Keratinocyte (primary cell): ENCODE data around the gene NAALADL2.

Experiments
- EZH2 ChIP-seq: IDR thresholded peaks from one replicate; pipeline ENCODE4 v1.6.1; 2012; ENCODE audit warnings: inconsistent platforms, mild to moderate bottlenecking, low read length, moderate library complexity
- TF ChIP-seq, protein P1 (sequence below), 3 experiments: IDR thresholded peaks in 1 of 3; conservative IDR thresholded peaks in 1 of 3; optimal IDR thresholded peaks in 1 of 3; 2 replicates in 2 of 3; 3 replicates in 1 of 3; pipeline versions ENCODE3 to v1.5.1; 2011; ENCODE audit warnings: low read length in 3 of 3, mild to moderate bottlenecking in 3 of 3, moderate library complexity in 2 of 3, control low read depth in 1 of 3, inconsistent platforms in 1 of 3; ENCODE audit not compliant: insufficient read depth in 2 of 3; ENCODE audit errors: extremely low read depth in 1 of 3

- TF ChIP-seq, protein P1, sequence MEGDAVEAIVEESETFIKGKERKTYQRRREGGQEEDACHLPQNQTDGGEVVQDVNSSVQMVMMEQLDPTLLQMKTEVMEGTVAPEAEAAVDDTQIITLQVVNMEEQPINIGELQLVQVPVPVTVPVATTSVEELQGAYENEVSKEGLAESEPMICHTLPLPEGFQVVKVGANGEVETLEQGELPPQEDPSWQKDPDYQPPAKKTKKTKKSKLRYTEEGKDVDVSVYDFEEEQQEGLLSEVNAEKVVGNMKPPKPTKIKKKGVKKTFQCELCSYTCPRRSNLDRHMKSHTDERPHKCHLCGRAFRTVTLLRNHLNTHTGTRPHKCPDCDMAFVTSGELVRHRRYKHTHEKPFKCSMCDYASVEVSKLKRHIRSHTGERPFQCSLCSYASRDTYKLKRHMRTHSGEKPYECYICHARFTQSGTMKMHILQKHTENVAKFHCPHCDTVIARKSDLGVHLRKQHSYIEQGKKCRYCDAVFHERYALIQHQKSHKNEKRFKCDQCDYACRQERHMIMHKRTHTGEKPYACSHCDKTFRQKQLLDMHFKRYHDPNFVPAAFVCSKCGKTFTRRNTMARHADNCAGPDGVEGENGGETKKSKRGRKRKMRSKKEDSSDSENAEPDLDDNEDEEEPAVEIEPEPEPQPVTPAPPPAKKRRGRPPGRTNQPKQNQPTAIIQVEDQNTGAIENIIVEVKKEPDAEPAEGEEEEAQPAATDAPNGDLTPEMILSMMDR (optimal IDR thresholded peaks at IDR 0.05 in 1 of 3, IDR thresholded peaks at IDR 0.05 in 1 of 3, conservative IDR thresholded peaks at IDR 0.05 in 1 of 3; ENCODE audit: extremely low read depth in 1 of 3, insufficient read depth in 2 of 3, low read length in 3 of 3): no peak
- no peak for TF ChIP-seq EZH2
Observed at GRCh38 chr3:175640958-175641357, 781.8 kb downstream of the NAALADL2 start.
